Body of pancreas (tissue), 4 donors: Measurements from ENCODE around the gene RAC2. TPM values are rescaled to one million over a fixed set of nuclear protein-coding genes. Genes with fewer than 3 reads are reported as not detected.

Source experiments
- ATAC-seq: fragments of 150-250 bp; one replicate; pipeline ENCODE4 v1.9.1; 2016
- DNase-seq, 4 donors: peaks; one replicate each; pipeline ENCODE4 v3.0.0-alpha.2; 2019
- H3K27ac ChIP-seq, 4 donors: fragments of 200-600 bp; sonication (generic); 1 replicate in 3 of 4; 2 replicates in 1 of 4; pipeline versions ENCODE4 v1.5.1 to v1.6.1; 2016 to 2019; ENCODE audit warnings: mild to moderate bottlenecking in 1 of 4, mixed read lengths in 1 of 4, moderate library complexity in 1 of 4
- H3K27me3 ChIP-seq, 2 donors: fragments of 200-600 bp; sonication (generic); one replicate each; pipeline ENCODE4 v1.6.0; 2016; ENCODE audit warnings: mild to moderate bottlenecking in 1 of 2
- H3K36me3 ChIP-seq, 2 donors: fragments of 200-600 bp; sonication (generic); replicated peaks in 1 of 2; 2 replicates each; pipeline ENCODE4 v1.5.1; 2016; ENCODE audit warnings: low read depth in 2 of 2; ENCODE audit not compliant: insufficient read depth in 1 of 2
- H3K4me1 ChIP-seq: fragments of 200-600 bp; sonication (generic); one replicate; pipeline ENCODE4 v1.6.0; 2016
- H3K4me3 ChIP-seq, 2 donors: fragments of 200-600 bp; sonication (generic); 1 replicate in 1 of 2; 2 replicates in 1 of 2; pipeline ENCODE4 v1.5.1; 2016 to 2019
- H3K9me3 ChIP-seq, 3 donors: fragments of 200-600 bp; sonication (generic); 1 replicate in 2 of 3; 2 replicates in 1 of 3; pipeline ENCODE4 v1.5.1; 2016
- POLR2A ChIP-seq, 3 donors: fragments of 450-650 bp; IDR thresholded peaks; one replicate each; pipeline ENCODE4 v1.6.1; 2016; ENCODE audit warnings: antibody characterized with exemption in 3 of 3, mild to moderate bottlenecking in 2 of 3
- WGBS, 2 donors: methylation state at CpG; one replicate each; pipeline ENCODE4 v1.1.5; 2017; 5-methylcytosine and 5-hydroxymethylcytosine counted together
- intact Hi-C: fragments of 100-400 bp; cut with DNase I; formaldehyde crosslinking; loops from one replicate; pipeline ENCODE4 v1.15.1; 2023
- total RNA-seq, 2 donors: library from RNA; depleted of rRNA; stranded (reverse); fragments of >200 nt; gene quantifications; one replicate each; pipeline ENCODE4 v1.1.0, GENCODE V29; 2016
- TF ChIP-seq, protein P1 (sequence below), 7 experiments: fragments of 450-650 bp in 4 of 7; fragments of 200-600 bp in 3 of 7; sonication (generic) in 3 of 7; IDR thresholded peaks; one replicate each; pipeline ENCODE4 v1.5.1; 2016 to 2019; ENCODE audit warnings: antibody characterized with exemption in 7 of 7

The RAC2 gene
- total RNA-seq, 2 donors from 2014 or later, result 4.3 to 4.9 TPM

DNA sequence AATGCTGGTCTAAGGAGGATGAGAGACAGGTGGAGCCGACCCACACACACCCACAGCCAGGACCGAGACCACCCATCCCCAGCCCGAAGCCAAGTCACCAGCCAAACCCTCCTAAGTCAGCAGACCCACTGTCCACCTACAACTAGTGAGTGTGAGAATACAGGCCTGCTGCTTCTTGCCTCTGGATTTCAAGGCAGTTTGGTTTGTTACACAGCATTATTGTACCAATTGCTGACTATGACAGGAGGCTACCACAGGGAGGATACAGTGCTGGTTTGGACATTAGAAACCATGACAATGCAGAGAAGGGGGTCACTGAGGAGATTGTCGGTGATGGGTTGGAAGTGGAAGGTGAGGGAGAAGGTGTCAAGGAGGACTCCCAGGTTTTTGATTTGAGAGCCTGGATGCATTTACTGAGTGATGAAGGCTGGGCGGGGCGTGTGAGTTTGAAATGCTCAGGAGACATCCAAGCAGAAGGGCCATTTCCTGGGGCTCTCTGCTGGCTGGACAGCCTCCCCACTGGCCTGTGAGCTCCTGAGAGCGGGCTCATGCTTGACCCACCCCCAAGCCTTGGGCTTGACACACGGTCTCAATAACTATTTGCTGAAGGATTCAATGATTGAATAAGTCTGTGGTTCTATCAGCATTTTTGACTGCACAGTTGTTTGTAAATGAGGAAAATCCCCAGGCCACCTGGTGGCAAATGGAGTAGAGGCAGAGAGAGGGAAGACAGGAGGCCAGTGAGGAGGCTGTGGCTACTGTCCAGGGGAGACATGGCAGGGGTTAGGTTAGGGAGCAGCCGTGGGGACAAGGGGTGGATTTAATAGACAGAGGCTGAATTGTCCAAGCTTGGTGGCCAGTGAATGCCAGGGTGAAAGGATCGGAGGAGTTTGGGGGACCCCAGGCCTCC lies 22.4 kb downstream of the RAC2 start:
- 92 to 94% methylated on average over 8 to 10 of the region's 10 CpGs for WGBS, 2 donors
- H3K9me3 ChIP-seq, result no peaks in the 10 kb centered on the region
- TF ChIP-seq POLR2A (IDR thresholded peaks at IDR 0.05), result no peak
- TF ChIP-seq, protein P1, sequence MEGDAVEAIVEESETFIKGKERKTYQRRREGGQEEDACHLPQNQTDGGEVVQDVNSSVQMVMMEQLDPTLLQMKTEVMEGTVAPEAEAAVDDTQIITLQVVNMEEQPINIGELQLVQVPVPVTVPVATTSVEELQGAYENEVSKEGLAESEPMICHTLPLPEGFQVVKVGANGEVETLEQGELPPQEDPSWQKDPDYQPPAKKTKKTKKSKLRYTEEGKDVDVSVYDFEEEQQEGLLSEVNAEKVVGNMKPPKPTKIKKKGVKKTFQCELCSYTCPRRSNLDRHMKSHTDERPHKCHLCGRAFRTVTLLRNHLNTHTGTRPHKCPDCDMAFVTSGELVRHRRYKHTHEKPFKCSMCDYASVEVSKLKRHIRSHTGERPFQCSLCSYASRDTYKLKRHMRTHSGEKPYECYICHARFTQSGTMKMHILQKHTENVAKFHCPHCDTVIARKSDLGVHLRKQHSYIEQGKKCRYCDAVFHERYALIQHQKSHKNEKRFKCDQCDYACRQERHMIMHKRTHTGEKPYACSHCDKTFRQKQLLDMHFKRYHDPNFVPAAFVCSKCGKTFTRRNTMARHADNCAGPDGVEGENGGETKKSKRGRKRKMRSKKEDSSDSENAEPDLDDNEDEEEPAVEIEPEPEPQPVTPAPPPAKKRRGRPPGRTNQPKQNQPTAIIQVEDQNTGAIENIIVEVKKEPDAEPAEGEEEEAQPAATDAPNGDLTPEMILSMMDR (IDR thresholded peaks at IDR 0.05), result no peak
- no peaks in the 10 kb centered on the region for H3K27me3 ChIP-seq
- no peak overlapping the region for H3K27ac ChIP-seq
- H3K4me1 ChIP-seq, result no peaks in the 10 kb centered on the region
- no peaks in the 10 kb centered on the region for H3K36me3 ChIP-seq
- intact Hi-C loops, result no loop called here
- no peak overlapping the region for H3K4me3 ChIP-seq
- no peak for ATAC-seq
- DNase-seq, result no peak

- Histone ChIP-seq H3K36me3 (no peaks in the 10 kb centered on the region), H3K9me3 (no peaks in the 10 kb centered on the region), H3K27me3 (no peaks in the 10 kb centered on the region), H3K27ac (no peak overlapping the region), H3K4me3 (no peak overlapping the region), H3K4me1 (no peaks in the 10 kb centered on the region)
- TF ChIP-seq, protein P1 (IDR thresholded peaks at IDR 0.05), result no peak
- no peak for TF ChIP-seq POLR2A (IDR thresholded peaks at IDR 0.05)
- no peak for DNase-seq
- intact Hi-C loops, result no loop called here
- no peak for ATAC-seq
- whole genome bisulfite sequencing, 2 donors, result 71 to 79% methylated on average over 4 of the region's 4 CpGs
Measured at GRCh38 chr22:37220543-37220981, 23.5 kb downstream of the RAC2 start.

- Histone ChIP-seq H3K4me1 (no peaks in the 10 kb centered on the region), H3K27me3 (no peaks in the 10 kb centered on the region), H3K4me3 (no peak overlapping the region), H3K9me3 (no peaks in the 10 kb centered on the region), H3K27ac (no peak overlapping the region), H3K36me3 (no peaks in the 10 kb centered on the region)
- TF ChIP-seq POLR2A (IDR thresholded peaks at IDR 0.05), result no peak
- TF ChIP-seq, protein P1 (IDR thresholded peaks at IDR 0.05), result no peak
- DNase-seq (no peak), ATAC-seq (no peak)
- WGBS, 2 donors, result 56 to 80% methylated on average over 6 of the region's 6 CpGs
- intact Hi-C loops, result no loop called here
Measured at GRCh38 chr22:37219533-37219932, 24.5 kb downstream of the RAC2 start.

DNA sequence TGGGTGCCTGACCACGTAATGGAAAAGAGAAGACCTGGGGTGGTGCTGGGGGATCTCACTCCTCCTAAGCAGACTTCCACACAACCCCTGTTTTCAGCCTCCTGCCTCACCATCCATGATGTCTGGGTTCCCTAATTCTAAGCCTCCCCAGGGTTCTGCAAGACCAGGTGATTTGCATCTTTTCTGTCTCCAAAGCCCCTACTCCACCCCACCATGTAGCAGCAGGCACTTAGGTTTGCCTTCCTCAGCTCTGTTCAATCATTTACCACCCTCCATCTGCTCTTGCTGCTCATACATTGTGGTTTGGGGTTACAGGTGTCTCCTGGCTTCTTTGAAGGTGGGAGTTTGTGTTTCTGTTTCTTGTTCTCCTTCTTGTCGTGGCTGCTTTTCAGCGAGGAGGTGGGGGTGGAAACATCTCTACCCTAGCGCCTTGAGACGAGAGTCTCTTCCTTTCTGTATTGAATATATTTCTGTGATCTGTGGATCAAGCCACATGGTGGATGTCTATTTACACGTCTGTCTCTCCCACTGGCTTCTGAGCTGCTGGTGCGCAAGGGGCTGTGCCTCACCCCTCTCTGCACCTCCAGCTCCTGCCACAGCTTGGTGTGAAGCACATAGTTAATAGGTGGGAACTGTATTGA lies 25.2 kb downstream of the RAC2 start:
- Histone ChIP-seq H3K4me3 (no peak overlapping the region), H3K9me3 (no peaks in the 10 kb centered on the region), H3K27ac (no peak overlapping the region), H3K4me1 (no peaks in the 10 kb centered on the region), H3K27me3 (no peaks in the 10 kb centered on the region), H3K36me3 (no peaks in the 10 kb centered on the region)
- DNase-seq (no peak), ATAC-seq (no peak)
- 27 to 43% methylated on average over 5 to 7 of the region's 7 CpGs for WGBS, 2 donors
- TF ChIP-seq, protein P1 (IDR thresholded peaks at IDR 0.05), result no peak
- no peak for TF ChIP-seq POLR2A (IDR thresholded peaks at IDR 0.05)
- intact Hi-C loops, result no loop called here
